Tibial nerve (tissue), 4 donors: ENCODE data around the gene CTTNBP2NL. TPM values are rescaled to one million over a fixed set of nuclear protein-coding genes. Genes with fewer than 3 reads are reported as not detected.

Experiments used
- DNase-seq, 2 donors: peaks; one replicate each; pipeline ENCODE4 v3.0.0-alpha.2; 2019; ENCODE audit warnings: low spot score in 2 of 2
- H3K27ac ChIP-seq, 4 donors: fragments of 200-600 bp; sonication (generic) in 3 of 4; one replicate each; pipeline ENCODE4 v1.5.1; 2017 to 2019; ENCODE audit warnings: mild to moderate bottlenecking in 1 of 4
- H3K27me3 ChIP-seq, 2 donors: fragments of 200-600 bp; sonication (generic) in 1 of 2; one replicate each; pipeline versions ENCODE4 v1.5.1 to v1.6.0; 2017 to 2019
- H3K36me3 ChIP-seq, 3 donors: fragments of 200-600 bp; sonication (generic); one replicate each; pipeline ENCODE4 v1.5.1; 2018 to 2019
- H3K4me1 ChIP-seq, 4 donors: fragments of 200-600 bp; sonication (generic) in 3 of 4; one replicate each; pipeline ENCODE4 v1.5.1; 2017 to 2019
- H3K4me3 ChIP-seq, 4 donors: fragments of 200-600 bp; sonication (generic) in 3 of 4; one replicate each; pipeline ENCODE4 v1.5.1; 2017 to 2019; ENCODE audit warnings: mild to moderate bottlenecking in 1 of 4, moderate library complexity in 1 of 4
- H3K9me3 ChIP-seq, 4 donors: fragments of 200-600 bp; sonication (generic) in 3 of 4; one replicate each; pipeline ENCODE4 v1.5.1; 2017 to 2019
- EP300 ChIP-seq, 2 donors: sonication (generic); formaldehyde crosslinking; IDR thresholded peaks; one replicate each; pipeline ENCODE4 v1.6.1; 2017; ENCODE audit warnings: antibody characterized with exemption in 2 of 2, mild to moderate bottlenecking in 1 of 2
- POLR2A ChIP-seq, 2 donors: fragments of 450-650 bp; IDR thresholded peaks; one replicate each; pipeline ENCODE4 v1.6.1; 2017; ENCODE audit warnings: antibody characterized with exemption in 2 of 2, mild to moderate bottlenecking in 2 of 2, moderate library complexity in 2 of 2
- WGBS, 2 donors: methylation state at CpG; one replicate each; pipeline ENCODE4 v1.1.5; 2018; 5-methylcytosine and 5-hydroxymethylcytosine counted together
- total RNA-seq, 4 donors: library from RNA; depleted of rRNA; stranded (reverse); fragments of >200 nt; gene quantifications; one replicate each; pipeline ENCODE4 v1.1.0, GENCODE V29; 2016
- TF ChIP-seq, protein P1 (sequence below), 5 experiments: fragments of 200-600 bp in 3 of 5; fragments of 450-650 bp in 2 of 5; sonication (generic) in 3 of 5; IDR thresholded peaks; one replicate each; pipeline ENCODE4 v1.5.1; 2016 to 2019; ENCODE audit warnings: antibody characterized with exemption in 5 of 5, mild to moderate bottlenecking in 3 of 5, moderate library complexity in 2 of 5

CTTNBP2NL gene
- total RNA-seq, 4 donors from 2014 or later, result 18.8 to 28.0 (median 20.8) TPM

DNA sequence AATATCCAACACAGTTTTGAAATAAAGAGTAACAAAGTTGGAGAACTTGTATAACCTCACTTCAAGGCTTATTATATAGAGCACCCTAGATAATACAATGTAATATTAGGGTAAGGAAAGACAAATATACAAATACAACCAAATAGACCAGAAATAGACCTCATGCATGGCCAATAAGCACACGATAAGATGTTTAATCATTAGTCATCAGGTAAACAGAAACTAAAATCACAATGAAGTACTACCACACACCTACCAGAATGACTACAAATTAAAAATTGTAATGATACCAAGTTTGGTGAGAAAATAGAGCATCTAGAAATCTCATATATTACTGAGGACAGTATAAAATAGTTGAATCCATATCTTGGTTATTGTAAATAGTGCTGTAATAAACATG is 20.3 kb upstream of the CTTNBP2NL start:
- TF ChIP-seq EP300 (IDR thresholded peaks at IDR 0.05) (no peak), POLR2A (IDR thresholded peaks at IDR 0.05) (no peak)
- TF ChIP-seq, protein P1, sequence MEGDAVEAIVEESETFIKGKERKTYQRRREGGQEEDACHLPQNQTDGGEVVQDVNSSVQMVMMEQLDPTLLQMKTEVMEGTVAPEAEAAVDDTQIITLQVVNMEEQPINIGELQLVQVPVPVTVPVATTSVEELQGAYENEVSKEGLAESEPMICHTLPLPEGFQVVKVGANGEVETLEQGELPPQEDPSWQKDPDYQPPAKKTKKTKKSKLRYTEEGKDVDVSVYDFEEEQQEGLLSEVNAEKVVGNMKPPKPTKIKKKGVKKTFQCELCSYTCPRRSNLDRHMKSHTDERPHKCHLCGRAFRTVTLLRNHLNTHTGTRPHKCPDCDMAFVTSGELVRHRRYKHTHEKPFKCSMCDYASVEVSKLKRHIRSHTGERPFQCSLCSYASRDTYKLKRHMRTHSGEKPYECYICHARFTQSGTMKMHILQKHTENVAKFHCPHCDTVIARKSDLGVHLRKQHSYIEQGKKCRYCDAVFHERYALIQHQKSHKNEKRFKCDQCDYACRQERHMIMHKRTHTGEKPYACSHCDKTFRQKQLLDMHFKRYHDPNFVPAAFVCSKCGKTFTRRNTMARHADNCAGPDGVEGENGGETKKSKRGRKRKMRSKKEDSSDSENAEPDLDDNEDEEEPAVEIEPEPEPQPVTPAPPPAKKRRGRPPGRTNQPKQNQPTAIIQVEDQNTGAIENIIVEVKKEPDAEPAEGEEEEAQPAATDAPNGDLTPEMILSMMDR (IDR thresholded peaks at IDR 0.05), result no peak

DNA sequence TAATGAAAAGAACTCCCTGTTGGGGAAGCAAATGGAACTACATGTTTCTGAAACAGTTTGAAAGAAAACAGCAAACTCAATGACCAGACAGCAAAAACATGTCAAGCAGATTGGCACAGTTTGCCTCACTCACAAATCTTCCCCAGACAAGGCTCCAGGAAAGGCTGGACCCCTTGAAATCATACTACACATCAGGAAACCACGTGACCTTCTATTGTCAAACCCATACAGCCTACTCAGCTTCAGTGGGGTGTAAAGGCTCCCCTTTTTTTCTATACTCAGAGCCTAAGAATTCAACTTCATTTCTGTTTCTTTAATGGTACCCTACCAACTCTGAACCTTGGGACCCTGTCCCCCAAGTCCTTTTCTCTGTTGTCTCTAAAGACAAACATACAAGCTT is 15.7 kb upstream of the CTTNBP2NL start:
- Histone ChIP-seq H3K27ac (no peak overlapping the region), H3K9me3 (no peaks in the 10 kb centered on the region), H3K4me1 (no peaks in the 10 kb centered on the region), H3K27me3 (no peaks in the 10 kb centered on the region), H3K4me3 (no peak overlapping the region), H3K36me3 (no peaks in the 10 kb centered on the region)
- no peak for DNase-seq
- TF ChIP-seq EP300 (IDR thresholded peaks at IDR 0.05), result no peak
- TF ChIP-seq POLR2A (IDR thresholded peaks at IDR 0.05), result no peak
- TF ChIP-seq, protein P1 (IDR thresholded peaks at IDR 0.05), result no peak
- 72 to 79% methylated on average over 1 of the region's 1 CpG for WGBS, 2 donors

More for the DNA sequence above, 20.3 kb upstream of the CTTNBP2NL start:
- no peaks in the 10 kb centered on the region for H3K4me1 ChIP-seq
- H3K27me3 ChIP-seq, result no peaks in the 10 kb centered on the region
- no peaks in the 10 kb centered on the region for H3K9me3 ChIP-seq
- 66 to 75% methylated on average over 1 of the region's 1 CpG for WGBS, 2 donors
- H3K27ac ChIP-seq, result no peak overlapping the region
- no peaks in the 10 kb centered on the region for H3K36me3 ChIP-seq
- DNase-seq, result no peak
- no peak overlapping the region for H3K4me3 ChIP-seq

DNA sequence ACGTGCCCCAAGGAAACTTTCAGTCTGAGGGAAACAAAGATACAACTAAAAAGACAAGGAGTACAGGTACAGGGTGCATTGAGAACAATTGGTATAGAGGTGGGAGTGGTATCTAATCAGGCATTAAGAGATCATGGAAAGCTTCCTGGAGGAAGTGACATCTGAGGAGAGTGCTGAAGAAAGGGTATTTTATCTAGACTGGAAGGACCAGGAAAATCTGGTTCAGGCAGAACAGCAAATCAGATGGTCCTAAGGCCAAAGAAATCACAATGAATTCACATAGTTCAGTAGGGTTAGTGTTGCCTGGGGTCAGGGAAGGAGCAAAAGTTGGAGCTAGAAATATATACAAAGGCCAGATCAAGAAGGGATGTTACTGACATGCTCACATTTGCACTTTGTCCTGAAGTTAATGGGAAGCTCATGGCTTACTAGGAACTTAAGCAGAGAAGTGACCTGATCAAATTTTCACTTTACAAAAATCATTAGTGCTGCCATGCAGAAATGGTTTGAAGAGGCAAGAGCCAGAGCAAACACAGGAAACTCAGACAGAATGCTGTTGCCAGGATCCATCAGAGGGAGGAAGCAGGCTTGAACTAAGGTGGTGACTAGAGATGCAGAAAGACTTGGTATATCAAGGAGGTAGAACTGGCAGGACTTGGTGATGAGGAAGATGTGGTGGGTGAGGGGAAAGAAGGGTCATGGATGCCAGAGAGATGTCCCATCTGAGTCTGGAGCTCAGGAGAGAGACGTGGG is 14.5 kb upstream of the CTTNBP2NL start:
- WGBS, 2 donors, result 77 to 84% methylated on average over 2 of the region's 2 CpGs
- DNase-seq, result no peak
- no peak for TF ChIP-seq EP300 (IDR thresholded peaks at IDR 0.05)
- no peak for TF ChIP-seq POLR2A (IDR thresholded peaks at IDR 0.05)
- TF ChIP-seq, protein P1 (IDR thresholded peaks at IDR 0.05), result no peak

DNA sequence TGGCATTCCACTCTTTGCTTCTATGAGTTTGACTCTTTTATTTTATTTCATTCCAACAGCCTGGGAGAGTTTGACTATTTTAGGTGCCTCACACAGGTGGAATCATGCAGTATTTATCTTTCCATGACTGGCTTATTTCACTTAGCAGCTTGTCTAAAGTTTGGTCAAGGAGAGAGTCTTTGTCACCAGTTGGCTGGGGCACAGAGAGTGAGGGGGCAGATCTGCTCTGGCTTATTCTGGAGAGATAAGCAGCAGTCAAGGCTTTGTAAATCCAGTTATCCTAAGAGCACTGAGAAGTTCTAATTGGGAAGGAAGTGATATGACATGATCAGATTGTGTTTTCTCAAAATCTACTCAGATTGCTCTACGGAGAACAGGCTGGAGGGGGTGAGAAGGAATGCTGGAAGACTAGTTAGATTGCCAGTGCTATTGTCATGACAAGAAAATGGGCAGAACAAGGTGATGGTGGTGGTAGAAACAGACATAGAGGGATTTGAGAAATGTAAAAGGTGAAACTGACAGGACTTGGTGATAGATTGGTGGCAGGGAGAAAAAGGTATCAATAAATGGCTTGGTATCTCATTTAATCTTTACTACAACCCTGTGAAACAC is 12.1 kb upstream of the CTTNBP2NL start:
- Histone ChIP-seq H3K4me3 (no peak overlapping the region), H3K9me3 (no peaks in the 10 kb centered on the region), H3K27me3 (no peaks in the 10 kb centered on the region), H3K36me3 (no peaks in the 10 kb centered on the region), H3K4me1 (peaks cover 0 to 6% (median 0%) of the 10 kb centered on the region in 4 donors), H3K27ac (no peak overlapping the region)
- WGBS, 2 donors, result 60 to 91% methylated on average over 1 of the region's 1 CpG
- DNase-seq, result no peak
- TF ChIP-seq, protein P1 (IDR thresholded peaks at IDR 0.05), result no peak
- no peak for TF ChIP-seq EP300 (IDR thresholded peaks at IDR 0.05)
- TF ChIP-seq POLR2A (IDR thresholded peaks at IDR 0.05), result no peak

More for the DNA sequence above, 14.5 kb upstream of the CTTNBP2NL start:
- Histone ChIP-seq H3K9me3 (no peaks in the 10 kb centered on the region), H3K27ac (no peak overlapping the region), H3K4me1 (no peaks in the 10 kb centered on the region), H3K36me3 (no peaks in the 10 kb centered on the region), H3K27me3 (no peaks in the 10 kb centered on the region), H3K4me3 (no peak overlapping the region)

DNA sequence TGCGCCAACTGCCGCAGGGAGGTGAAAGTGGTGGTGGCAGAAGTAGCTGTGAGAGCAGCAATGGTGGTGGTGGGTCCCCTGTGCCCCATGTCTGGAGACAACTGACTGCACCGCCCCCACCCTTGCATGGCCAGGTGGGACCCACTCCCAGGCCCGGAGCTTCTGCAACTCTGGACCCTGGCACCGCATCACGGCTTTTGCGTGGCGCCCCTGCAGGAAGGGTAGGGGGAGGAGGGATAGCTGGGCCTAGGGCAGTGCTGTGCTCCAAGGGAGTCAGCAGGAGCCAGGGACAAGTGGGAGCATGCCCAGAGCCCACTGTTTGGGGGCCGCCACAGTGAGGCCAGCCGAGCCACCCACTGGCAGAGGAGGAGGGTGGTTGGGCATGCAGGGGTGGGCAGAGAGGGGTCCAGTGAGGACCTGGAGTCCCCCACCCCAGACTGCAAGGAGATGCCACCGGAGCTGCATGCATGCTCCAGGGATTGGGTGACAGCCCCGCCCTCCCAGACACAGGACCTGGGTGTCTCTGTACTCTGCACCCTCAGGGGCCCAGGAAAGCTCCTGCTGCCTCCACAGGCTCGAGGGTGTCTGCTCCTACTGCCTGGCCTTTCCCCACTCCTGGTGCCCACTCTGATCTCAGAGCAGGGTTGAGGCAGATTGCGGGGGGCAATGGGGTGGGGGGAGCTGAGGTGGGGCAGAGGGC is 9.8 kb upstream of the CTTNBP2NL start:
- TF ChIP-seq, protein P1 (IDR thresholded peaks at IDR 0.05), result no peak
- TF ChIP-seq EP300 (IDR thresholded peaks at IDR 0.05) (no peak), POLR2A (IDR thresholded peaks at IDR 0.05) (no peak)
- Histone ChIP-seq H3K36me3 (no peaks in the 10 kb centered on the region), H3K9me3 (no peaks in the 10 kb centered on the region), H3K4me3 (no peak overlapping the region), H3K27me3 (no peaks in the 10 kb centered on the region), H3K4me1 (peaks cover 0 to 15% (median 0%) of the 10 kb centered on the region in 4 donors), H3K27ac (no peak overlapping the region)
- no peak for DNase-seq
- WGBS, 2 donors, result 94 to 97% methylated on average over 12 to 13 of the region's 14 CpGs
